GM13977 (cell line): ENCODE results near the gene CHST15.

Source experiments
- DNase-seq: peaks from one replicate; pipeline ENCODE4 v3.0.0; 2012; ENCODE audit warnings: low spot score
- in situ Hi-C: fragments of 300-500 bp; cut with MboI; formaldehyde crosslinking; loops from one replicate; pipeline ENCODE4 v1.12.0; 2022; ENCODE audit warnings: low sequenced_read_pairs, low pct_unique_long_range_greater_than_20kb, mixed read lengths, inconsistent platforms; ENCODE audit not compliant: unreplicated experiment
- TF ChIP-seq, protein P1 (sequence below): IDR thresholded peaks from 2 replicates; pipeline ENCODE4 v1.5.1; 2012; ENCODE audit warnings: mild to moderate bottlenecking, control low read depth; ENCODE audit not compliant: insufficient read depth; ENCODE audit errors: extremely low read depth, missing control alignments

Gene CHST15

GRCh38 chr10:124053971-124054370 lies 39.4 kb downstream of the CHST15 start:
- TF ChIP-seq, protein P1, sequence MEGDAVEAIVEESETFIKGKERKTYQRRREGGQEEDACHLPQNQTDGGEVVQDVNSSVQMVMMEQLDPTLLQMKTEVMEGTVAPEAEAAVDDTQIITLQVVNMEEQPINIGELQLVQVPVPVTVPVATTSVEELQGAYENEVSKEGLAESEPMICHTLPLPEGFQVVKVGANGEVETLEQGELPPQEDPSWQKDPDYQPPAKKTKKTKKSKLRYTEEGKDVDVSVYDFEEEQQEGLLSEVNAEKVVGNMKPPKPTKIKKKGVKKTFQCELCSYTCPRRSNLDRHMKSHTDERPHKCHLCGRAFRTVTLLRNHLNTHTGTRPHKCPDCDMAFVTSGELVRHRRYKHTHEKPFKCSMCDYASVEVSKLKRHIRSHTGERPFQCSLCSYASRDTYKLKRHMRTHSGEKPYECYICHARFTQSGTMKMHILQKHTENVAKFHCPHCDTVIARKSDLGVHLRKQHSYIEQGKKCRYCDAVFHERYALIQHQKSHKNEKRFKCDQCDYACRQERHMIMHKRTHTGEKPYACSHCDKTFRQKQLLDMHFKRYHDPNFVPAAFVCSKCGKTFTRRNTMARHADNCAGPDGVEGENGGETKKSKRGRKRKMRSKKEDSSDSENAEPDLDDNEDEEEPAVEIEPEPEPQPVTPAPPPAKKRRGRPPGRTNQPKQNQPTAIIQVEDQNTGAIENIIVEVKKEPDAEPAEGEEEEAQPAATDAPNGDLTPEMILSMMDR = no peak
- DNase-seq = no peak
- in situ Hi-C loops = no loop called here

DNA sequence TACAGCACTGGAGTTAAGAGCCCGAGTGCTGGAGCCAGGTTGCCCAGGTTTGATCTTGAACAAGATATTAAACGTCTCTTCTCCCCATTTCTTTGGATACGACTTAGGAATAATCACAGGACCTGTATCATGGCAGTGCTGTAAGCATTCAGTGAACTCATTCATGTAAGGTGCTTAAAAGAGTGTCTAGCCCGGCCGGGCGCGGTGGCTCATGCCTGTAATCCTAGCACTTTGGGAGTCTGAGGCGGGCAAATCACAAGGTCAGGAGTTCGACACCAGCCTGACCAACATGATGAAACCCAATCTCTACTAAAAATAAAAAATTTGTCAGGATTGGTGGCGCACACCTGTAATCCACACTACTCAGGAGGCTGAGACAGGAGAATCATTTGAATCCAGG lies 40.8 kb downstream of the CHST15 start:
- DNase-seq = no peak
- in situ Hi-C loops = no loop called here
- TF ChIP-seq, protein P1 = no peak

GRCh38 chr10:124050021-124051015 lies 43.1 kb downstream of the CHST15 start:
- TF ChIP-seq, protein P1 = no peak
- in situ Hi-C loops = no loop called here
- no peak for DNase-seq

- in situ Hi-C loops = no loop called here
- TF ChIP-seq, protein P1 = no peak
- no peak for DNase-seq
These were observed 43.9 kb downstream of the CHST15 start for GRCh38 chr10:124049484-124049883.

GRCh38 chr10:124048371-124049290 lies 44.8 kb downstream of the CHST15 start:
- TF ChIP-seq, protein P1 = no peak
- in situ Hi-C loops = no loop called here
- no peak for DNase-seq

DNA sequence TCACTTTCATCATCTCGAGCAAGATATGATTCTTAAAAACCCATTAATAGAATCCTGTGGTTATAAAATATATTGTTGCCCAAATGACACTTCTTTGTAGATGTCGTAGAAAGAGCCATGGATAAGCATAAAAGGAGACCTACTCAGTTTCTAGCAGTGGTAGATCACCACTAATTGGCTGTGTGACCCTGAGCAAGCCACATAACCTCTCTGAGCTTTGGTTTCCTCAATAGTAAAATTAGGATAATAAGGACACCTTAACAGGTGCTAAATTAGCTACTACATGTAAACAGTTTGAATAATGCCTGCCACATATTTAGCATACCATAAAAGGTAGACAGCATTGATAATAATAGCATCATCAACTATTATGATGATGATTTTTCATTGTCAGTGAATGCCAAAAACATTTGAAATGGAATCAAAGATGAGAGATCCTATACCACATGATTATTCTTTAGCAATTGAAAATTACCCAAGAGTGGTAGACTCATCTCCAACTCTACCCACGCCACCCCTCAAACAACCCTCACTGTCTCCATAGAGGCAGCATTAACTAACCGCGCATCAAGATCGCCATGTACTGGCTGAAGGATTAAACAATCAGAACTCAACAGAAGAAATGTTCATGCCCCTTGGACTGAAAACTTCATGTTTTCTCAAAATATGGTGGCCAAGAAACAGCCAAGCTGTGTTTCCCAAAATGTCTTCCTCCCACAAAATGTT lies 45.8 kb downstream of the CHST15 start:
- in situ Hi-C loops = no loop called here
- TF ChIP-seq, protein P1 = no peak
- no peak for DNase-seq
